Heart left ventricle (tissue), 13 donors: ENCODE data around the gene NTRK2.

Experiments used
- CTCF ChIP-seq, 12 donors: fragments of 200-600 bp; sonication (generic) in 4 of 12; IDR thresholded peaks; one replicate each; pipeline versions ENCODE4 v1.5.0 to v1.8.0; 2018 to 2022; ENCODE audit warnings: antibody characterized with exemption in 12 of 12, mild to moderate bottlenecking in 5 of 12
- POLR2A ChIP-seq, 2 donors: fragments of 450-650 bp; IDR thresholded peaks; one replicate each; pipeline ENCODE4 v1.6.1; 2017; ENCODE audit warnings: antibody characterized with exemption in 2 of 2, mild to moderate bottlenecking in 2 of 2, moderate library complexity in 2 of 2
- donor health status: ischemic (EF 13 %, LVEDD 7.1; RV severe dilation, severe dysfunction).
- donor health status: DM: no; HTN: yes; CAD: no.
- donor health status: DM: no; HTN: no; CAD: no.
- donor health status: ischemic (EF 25% LVEDD 6.9; RV normal size, moderate dysfunction).
- donor health status: ischemic (EF 25% LVEDD 5.7; RV mildly dilated, moderate dysfunction).
- donor health status: ischemic (EF 35%, LVEDD 5.7; RV mildly dilated, moderate dysfunction).
- donor health status: nonischemic (EF 11% LVEDD 7.7; RV severe dilation, severe dysfunction).
- donor health status: DM: yes; HTN: yes; CAD: no.
- donor health status: PGD.
- donor health status: ischemic (EF 29% LVEDD 5.4; RV normal size, mild dysfunction).
- donor health status: nonischemic (EF 23%, LVEDD 6.1; RV moderate dilation, normal function).

GRCh38 chr9:85008215-85008614 lies 338.7 kb downstream of the NTRK2 start:
- TF ChIP-seq POLR2A (IDR thresholded peaks at IDR 0.05) (no peak), CTCF (IDR thresholded peaks at IDR 0.05) (no peak)
